Ovary (tissue), 9 donors: ENCODE data around the gene C2orf81. TPM values are rescaled to one million over a fixed set of nuclear protein-coding genes. Genes with fewer than 3 reads are reported as not detected.
A peak's percentile ranks its signal among the peaks of the same experiment; 100 is the strongest.

Experiments
- DNase-seq, 5 donors: peaks; one replicate each; pipeline ENCODE4 v3.0.0-alpha.2; 2019 to 2020
- H3K27ac ChIP-seq, 2 donors: fragments of 200-600 bp; one replicate each; pipeline versions ENCODE4 v1.5.1 to v1.8.0; 2019 to 2022
- H3K27me3 ChIP-seq: fragments of 200-600 bp; one replicate; pipeline ENCODE4 v1.8.0; 2022
- H3K36me3 ChIP-seq: fragments of 200-600 bp; sonication (generic); one replicate; pipeline ENCODE4 v1.5.1; 2019
- H3K4me1 ChIP-seq: one replicate; pipeline ENCODE4 v1.8.1; 2013; ENCODE audit warnings: mild to moderate bottlenecking, moderate library complexity; ENCODE audit not compliant: insufficient read depth
- H3K4me3 ChIP-seq: fragments of 200-600 bp; sonication (generic); one replicate; pipeline ENCODE4 v1.5.1; 2017
- H3K9me3 ChIP-seq, 2 donors: fragments of 200-600 bp in 1 of 2; sonication (generic) in 1 of 2; one replicate each; pipeline versions ENCODE4 v1.5.1 to v1.8.1; 2013 to 2019; ENCODE audit warnings: mild to moderate bottlenecking in 1 of 2, moderate library complexity in 1 of 2
- CTCF ChIP-seq, 3 donors: fragments of 450-650 bp in 2 of 3; fragments of 200-600 bp in 1 of 3; IDR thresholded peaks; one replicate each; pipeline versions ENCODE4 v1.5.1 to v1.8.0; 2016 to 2022; ENCODE audit warnings: antibody characterized with exemption in 3 of 3, mild to moderate bottlenecking in 1 of 3
- EP300 ChIP-seq: sonication (generic); formaldehyde crosslinking; IDR thresholded peaks from one replicate; pipeline ENCODE4 v1.6.1; 2017; ENCODE audit warnings: antibody characterized with exemption
- POLR2A ChIP-seq: fragments of 450-650 bp; IDR thresholded peaks from one replicate; pipeline ENCODE4 v1.6.1; 2017; ENCODE audit warnings: antibody characterized with exemption, mild to moderate bottlenecking, moderate library complexity
- WGBS, 3 donors: extraction: QIAGEN DNeasy Blood & Tissue Kit in 1 of 3; methylation state at CpG; one replicate each; pipeline versions ENCODE4 v1.1.5 to v1.1.7; 2013 to 2017; 5-methylcytosine and 5-hydroxymethylcytosine counted together
- intact Hi-C, 4 donors: fragments of 100-400 bp; cut with DNase I; formaldehyde crosslinking; loops; one replicate each; pipeline versions ENCODE4 v1.11.0 to v1.15.1; 2022 to 2023
- polyA plus RNA-seq, 2 donors: library from polyadenylated mRNA; stranded (reverse); fragments of 200-250 nt in 1 of 2; fragments of 350-450 nt in 1 of 2; fragmentation: Illumina TruSeq in 1 of 2; extraction: RNeasy Lipid Tissue Mini Kit (QIAGEN cat#74804) in 1 of 2; gene quantifications; one replicate each; pipeline ENCODE4 v1.2.3, GENCODE V29; 2013 to 2014
- total RNA-seq, 7 donors: library from RNA; depleted of rRNA in 2 of 7; stranded (reverse); fragments of >200 nt in 2 of 7; fragmentation: NEBNext Ultra II Directional in 3 of 7; extraction: Animal tissue kit (Norgen Biotek cat#: 25700) in 3 of 7; gene quantifications; one replicate each; pipeline versions ENCODE4 v1.1.0 to v1.2.4, GENCODE V29; 2016 to 2023
- donor health status: DM: no; HTN: no; CAD: no; lungs with moderate emphysema.
- donor health status: DM: no; HTN: no; CAD: no.
- donor health status: Bipolar disorder and iron deficiency.
- donor health status: DM: yes; HTN: yes; CAD: no.
- donor health status: DM: no; HTN: no; CAD: no.
- donor health status: DM: yes; HTN: yes; CAD: no.

C2orf81 gene
- total and polyA plus RNA-seq, 9 donors: 0.85 to 9.9 (median 4.5) TPM

GRCh38 chr2:74374509-74375205, 46.8 kb downstream of the C2orf81 start:
- Histone ChIP-seq H3K4me3 (peak overlapping the region; percentile 30), H3K36me3 (no peaks in the 10 kb centered on the region), H3K4me1 (peaks cover 3% of the 10 kb centered on the region), H3K9me3 (no peaks in the 10 kb centered on the region), H3K27ac (no peak overlapping the region), H3K27me3 (no peaks in the 10 kb centered on the region)
- WGBS, 3 donors: 62 to 72% (median 71%) methylated on average over 16 to 19 of the region's 19 CpGs
- intact Hi-C loops: no loop called here
- DNase-seq: peak in 3 of 5 donors; percentile 29 to 62 (median 43)
- TF ChIP-seq POLR2A: no peak
- no peak for TF ChIP-seq EP300
- no peak for TF ChIP-seq CTCF (IDR thresholded peaks at IDR 0.05)

GRCh38 chr2:74373985-74374384, 47.4 kb downstream of the C2orf81 start:
- Histone ChIP-seq H3K27me3 (no peaks in the 10 kb centered on the region), H3K4me3 (peak overlapping the region; percentile 30), H3K4me1 (peaks cover 1% of the 10 kb centered on the region), H3K36me3 (no peaks in the 10 kb centered on the region), H3K27ac (no peak overlapping the region), H3K9me3 (no peaks in the 10 kb centered on the region)
- TF ChIP-seq EP300 (no peak), POLR2A (no peak), CTCF (IDR thresholded peaks at IDR 0.05) (no peak)
- DNase-seq: no peak
- intact Hi-C loops: no loop called here
- WGBS, 3 donors: 79 to 88% (median 82%) methylated on average over 8 of the region's 8 CpGs

GRCh38 chr2:74373221-74373676, 48.2 kb downstream of the C2orf81 start:
- H3K36me3 ChIP-seq: no peaks in the 10 kb centered on the region
- H3K4me3 ChIP-seq: no peak overlapping the region
- H3K4me1 ChIP-seq: peaks cover 1% of the 10 kb centered on the region
- H3K9me3 ChIP-seq: no peaks in the 10 kb centered on the region
- TF ChIP-seq EP300: no peak
- TF ChIP-seq CTCF (IDR thresholded peaks at IDR 0.05): no peak
- TF ChIP-seq POLR2A: no peak
- DNase-seq: no peak
- intact Hi-C loops: no loop called here
- H3K27me3 ChIP-seq: no peaks in the 10 kb centered on the region
- 60 to 70% (median 64%) methylated on average over 5 of the region's 5 CpGs for WGBS, 3 donors
- no peak overlapping the region for H3K27ac ChIP-seq

GRCh38 chr2:74372674-74373073, 48.7 kb downstream of the C2orf81 start:
- TF ChIP-seq EP300 (no peak), CTCF (IDR thresholded peaks at IDR 0.05) (no peak), POLR2A (no peak)
- no peaks in the 10 kb centered on the region for H3K9me3 ChIP-seq
- H3K27ac ChIP-seq: no peak overlapping the region
- H3K4me1 ChIP-seq: peaks cover 1% of the 10 kb centered on the region
- no peak overlapping the region for H3K4me3 ChIP-seq
- no peak for DNase-seq
- intact Hi-C loops: no loop called here
- 86 to 94% (median 90%) methylated on average over 6 of the region's 6 CpGs for WGBS, 3 donors
- no peaks in the 10 kb centered on the region for H3K27me3 ChIP-seq
- H3K36me3 ChIP-seq: no peaks in the 10 kb centered on the region
